Activated CD4-positive, alpha-beta T cell treated with anti-CD3 and anti-CD28 coated beads, Interleukin-2, amount 50 U/mL, for 4 hours (primary cell): ENCODE data around the gene MAPK1IP1L.

Experiments
- DNase-seq, 2 experiments: peaks; one replicate each; pipeline ENCODE4 v3.0.0-alpha.2; 2020

Gene MAPK1IP1L

GRCh38 chr14:55098561-55098898, 47.1 kb downstream of the MAPK1IP1L start:
- DNase-seq = no peak

- no peak for DNase-seq
These were observed 48.3 kb downstream of the MAPK1IP1L start for GRCh38 chr14:55099756-55100155.

GRCh38 chr14:55101698-55102097, 50.3 kb downstream of the MAPK1IP1L start:
- DNase-seq = no peak

GRCh38 chr14:55102141-55102621, 50.7 kb downstream of the MAPK1IP1L start:
- DNase-seq = peak; percentile 7 to 9

- DNase-seq = peak; percentile 38
These were observed 51.7 kb downstream of the MAPK1IP1L start for GRCh38 chr14:55103005-55103640.

- no peak for DNase-seq
These were observed 52.8 kb downstream of the MAPK1IP1L start for GRCh38 chr14:55103971-55104954.

- DNase-seq = no peak
These were observed 54.5 kb downstream of the MAPK1IP1L start for GRCh38 chr14:55105991-55106390.

GRCh38 chr14:55107766-55108554, 56.5 kb downstream of the MAPK1IP1L start:
- DNase-seq = peak in 1 of 2 experiments; percentile 26

GRCh38 chr14:55109836-55110235, 58.4 kb downstream of the MAPK1IP1L start:
- DNase-seq = no peak

- DNase-seq = no peak
These were observed 59.8 kb downstream of the MAPK1IP1L start for GRCh38 chr14:55111122-55111708.

- no peak for DNase-seq
These were observed 63.3 kb downstream of the MAPK1IP1L start for GRCh38 chr14:55114720-55115119.

- no peak for DNase-seq
These were observed 64.0 kb downstream of the MAPK1IP1L start for GRCh38 chr14:55115460-55115859.

GRCh38 chr14:55115861-55116245, 64.4 kb downstream of the MAPK1IP1L start:
- DNase-seq = no peak

GRCh38 chr14:55116246-55117030, 65.0 kb downstream of the MAPK1IP1L start:
- no peak for DNase-seq

- no peak for DNase-seq
These were observed 66.5 kb downstream of the MAPK1IP1L start for GRCh38 chr14:55117803-55118441.

- no peak for DNase-seq
These were observed 67.3 kb downstream of the MAPK1IP1L start for GRCh38 chr14:55118761-55119160.
